ENCODE data around the gene PTPN1. TPM values are rescaled to one million over a fixed set of nuclear protein-coding genes. Genes with fewer than 3 reads are reported as not detected.

The PTPN1 gene
- total and polyA plus RNA-seq, 5 donors: 20.8 to 37.4 (median 25.6) TPM

DNA sequence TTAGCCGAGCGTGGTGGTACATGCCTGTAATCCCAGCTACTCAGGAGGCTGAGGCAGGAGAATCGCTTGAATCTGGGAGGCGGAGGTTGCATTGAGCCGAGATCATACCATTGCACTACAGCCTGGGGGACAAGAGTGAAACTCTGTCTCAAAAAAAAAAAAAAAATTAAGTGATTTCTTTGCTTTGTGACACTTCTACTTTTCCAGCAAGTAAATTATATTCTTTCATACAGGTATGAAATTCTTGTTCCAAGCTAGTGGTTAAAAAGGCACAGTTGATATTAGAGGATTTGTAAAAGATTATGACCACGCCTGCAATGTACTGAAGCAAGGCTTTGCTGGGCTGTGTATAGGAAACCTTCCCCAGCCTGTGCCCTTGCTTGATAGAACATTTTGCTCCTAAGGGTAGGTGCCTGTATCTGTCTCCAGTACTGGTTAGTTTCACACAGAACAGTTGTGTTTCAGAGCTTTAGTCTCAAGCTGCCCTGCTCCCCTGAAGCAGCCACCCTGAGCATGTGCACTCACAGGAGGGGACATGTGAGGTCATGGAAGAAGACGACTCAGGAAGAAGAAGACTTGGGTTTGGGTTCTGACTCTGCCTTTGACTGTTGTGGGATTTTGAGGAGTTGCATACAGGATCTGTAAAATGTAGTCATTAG lies 10.2 kb downstream of the PTPN1 start:
- no peaks in the 10 kb centered on the region for H3K27me3 ChIP-seq (ENCODE audit: control insufficient read depth, insufficient read depth)
- H3K4me1 ChIP-seq (ENCODE audit: control insufficient read depth, insufficient read depth, low read length): peaks cover 13% of the 10 kb centered on the region
- DNase-seq (no peak), ATAC-seq (peak in 1 of 2 donors; percentile 22)
- H3K9me3 ChIP-seq (ENCODE audit: control insufficient read depth, low read length): no peaks in the 10 kb centered on the region
- intact Hi-C loops (cut with DNase I): no loop called here
- H3K4me3 ChIP-seq (ENCODE audit: low read length): no peak overlapping the region
- H3K27ac ChIP-seq (ENCODE audit: low read length): no peak overlapping the region
- WGBS: 91% methylated on average over 7 of the region's 7 CpGs

DNA sequence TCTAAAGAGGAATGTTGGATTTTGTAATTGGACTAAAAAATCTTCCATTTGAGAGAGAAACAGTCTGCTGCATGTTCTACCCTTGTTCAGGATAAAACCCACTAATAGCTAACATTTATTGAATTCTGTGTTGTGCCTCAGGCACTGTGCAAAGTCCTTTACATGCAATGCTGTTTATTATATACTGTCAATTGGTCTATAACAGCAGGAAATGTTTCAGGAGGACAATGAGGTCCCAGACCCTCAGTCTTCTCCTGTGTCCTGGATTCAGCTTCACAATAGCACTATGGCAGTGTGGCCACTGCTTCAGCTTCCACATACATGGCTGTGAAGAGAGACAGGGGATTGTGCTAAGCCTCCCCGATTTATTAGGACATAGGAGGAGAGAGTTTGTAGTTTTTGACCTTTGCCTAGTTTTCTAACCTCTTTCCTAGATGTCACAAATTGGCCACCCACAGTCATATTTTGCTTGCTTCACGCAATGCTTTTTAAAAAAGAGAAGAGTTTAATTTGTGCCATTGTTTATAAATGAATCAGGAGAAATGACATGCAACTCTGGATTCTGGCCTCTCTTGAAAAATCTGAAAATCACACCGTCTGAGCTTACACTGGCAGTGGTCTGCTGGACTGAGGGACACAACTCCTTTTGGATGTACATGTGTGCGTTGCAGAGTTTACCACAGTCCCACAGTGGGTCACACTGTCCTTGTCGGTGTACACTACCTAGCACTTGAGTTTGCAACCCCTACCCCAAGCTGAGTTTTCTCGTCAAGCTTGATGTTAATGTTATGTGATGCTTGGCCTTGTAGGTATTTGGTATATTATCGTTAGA lies 11.3 kb downstream of the PTPN1 start:
- DNase-seq: no peak
- Histone ChIP-seq H3K27me3 (ENCODE audit: control insufficient read depth, insufficient read depth) (no peaks in the 10 kb centered on the region), H3K4me3 (ENCODE audit: low read length) (no peak overlapping the region), H3K27ac (ENCODE audit: low read length) (no peak overlapping the region), H3K9me3 (ENCODE audit: control insufficient read depth, low read length) (no peaks in the 10 kb centered on the region), H3K4me1 (ENCODE audit: control insufficient read depth, insufficient read depth, low read length) (peaks cover 16% of the 10 kb centered on the region)
- no peak for ATAC-seq
- intact Hi-C loops (cut with DNase I): no loop called here
- WGBS: 96% methylated on average over 7 of the region's 7 CpGs

DNA sequence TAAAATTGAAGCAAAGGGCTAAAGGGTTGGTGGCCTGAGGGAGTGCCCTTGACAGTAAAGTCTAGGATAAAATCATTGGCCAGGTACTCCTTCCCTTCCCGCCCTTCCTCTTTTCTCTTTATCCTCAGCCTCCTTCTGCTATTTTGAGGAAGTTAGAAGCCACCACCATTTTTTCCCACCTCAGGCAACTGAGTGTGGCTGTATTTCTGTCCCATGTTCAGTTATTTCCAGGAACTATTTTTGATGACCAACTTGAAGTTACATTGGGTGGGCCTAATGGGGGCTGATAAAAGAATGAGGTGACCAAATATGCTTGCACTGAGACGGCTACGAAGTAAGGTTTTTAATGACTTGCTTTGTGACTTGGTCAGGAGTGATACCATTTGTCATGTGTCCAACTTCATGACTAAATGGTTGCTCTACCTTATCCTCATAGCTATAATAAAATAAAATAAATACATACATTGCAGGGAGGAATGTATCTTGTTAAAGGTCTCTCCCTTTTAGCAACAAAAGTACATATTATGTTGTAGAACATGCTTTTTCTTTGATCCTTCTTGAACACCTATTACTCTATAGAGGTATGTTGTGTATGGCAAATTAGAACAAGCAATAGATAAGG lies 12.0 kb downstream of the PTPN1 start:
- no peak for DNase-seq
- no peaks in the 10 kb centered on the region for H3K27me3 ChIP-seq (ENCODE audit: control insufficient read depth, insufficient read depth)
- 89% methylated on average over 3 of the region's 3 CpGs for WGBS
- peaks cover 24% of the 10 kb centered on the region for H3K4me1 ChIP-seq (ENCODE audit: control insufficient read depth, insufficient read depth, low read length)
- no peak overlapping the region for H3K27ac ChIP-seq (ENCODE audit: low read length)
- intact Hi-C loops (cut with DNase I): no loop called here
- H3K9me3 ChIP-seq (ENCODE audit: control insufficient read depth, low read length): no peaks in the 10 kb centered on the region
- H3K4me3 ChIP-seq (ENCODE audit: low read length): no peak overlapping the region
- ATAC-seq: no peak

DNA sequence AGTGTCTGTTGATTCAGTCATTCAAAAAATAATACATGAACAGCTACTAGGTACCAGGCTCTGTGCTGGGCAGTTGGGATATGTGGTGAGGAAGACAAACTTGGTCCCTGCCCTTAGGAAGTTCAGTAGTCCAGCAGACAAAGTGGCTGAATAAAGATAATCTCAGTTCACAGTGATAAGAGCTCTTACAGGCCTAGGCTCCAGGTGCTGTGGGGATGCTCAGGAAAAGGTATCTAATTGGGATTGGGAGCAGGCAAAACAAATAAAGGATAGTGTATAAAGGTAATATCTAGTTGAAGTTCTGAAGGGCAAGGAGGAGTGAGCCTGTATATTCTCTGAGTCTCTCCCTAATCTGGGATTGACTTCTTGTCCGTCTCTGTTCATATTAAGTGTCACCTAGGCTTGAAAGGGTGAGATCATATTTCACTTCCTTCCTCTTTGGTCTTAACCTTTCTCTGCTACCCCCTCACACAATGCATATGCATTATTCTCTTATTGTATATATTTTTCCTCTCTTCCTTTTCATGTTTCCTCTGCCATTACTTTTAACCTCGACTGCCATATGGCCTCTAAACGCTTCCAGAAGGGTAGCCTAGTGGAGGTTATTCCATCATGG lies 13.5 kb downstream of the PTPN1 start:
- ATAC-seq (no peak), DNase-seq (no peak)
- peaks cover 25% of the 10 kb centered on the region for H3K4me1 ChIP-seq (ENCODE audit: control insufficient read depth, insufficient read depth, low read length)
- no peaks in the 10 kb centered on the region for H3K9me3 ChIP-seq (ENCODE audit: control insufficient read depth, low read length)
- WGBS: 62% methylated on average over 3 of the region's 3 CpGs
- intact Hi-C loops (cut with DNase I): no loop called here
- H3K4me3 ChIP-seq (ENCODE audit: low read length): no peak overlapping the region
- H3K27me3 ChIP-seq (ENCODE audit: control insufficient read depth, insufficient read depth): no peaks in the 10 kb centered on the region
- H3K27ac ChIP-seq (ENCODE audit: low read length): no peak overlapping the region

DNA sequence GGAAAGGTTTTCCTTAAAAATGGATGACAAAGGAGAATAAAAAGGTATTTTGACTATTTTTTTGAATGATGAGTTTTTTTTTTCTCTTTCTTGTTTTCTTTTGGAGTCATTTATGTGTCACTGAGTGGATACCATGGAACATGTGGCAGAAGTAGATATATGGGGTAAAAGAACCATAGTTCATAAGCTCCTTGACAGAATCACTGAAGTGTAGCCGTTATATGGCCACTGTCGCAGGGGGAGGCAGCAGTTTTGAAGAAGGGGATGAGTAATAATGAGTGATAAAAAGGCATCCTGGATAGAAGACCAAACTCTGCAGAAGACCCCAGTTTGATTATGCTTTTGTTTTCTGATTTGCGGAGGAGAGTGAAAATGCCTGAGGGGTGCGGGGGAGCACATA lies 15.5 kb downstream of the PTPN1 start:
- H3K4me3 ChIP-seq (ENCODE audit: low read length): no peak overlapping the region
- no peak for DNase-seq
- no peak for ATAC-seq
- H3K27ac ChIP-seq (ENCODE audit: low read length): no peak overlapping the region
- intact Hi-C loops (cut with DNase I): no loop called here
- no peaks in the 10 kb centered on the region for H3K27me3 ChIP-seq (ENCODE audit: control insufficient read depth, insufficient read depth)
- no peaks in the 10 kb centered on the region for H3K9me3 ChIP-seq (ENCODE audit: control insufficient read depth, low read length)
- WGBS: 96% methylated on average over 4 of the region's 4 CpGs
- H3K4me1 ChIP-seq (ENCODE audit: control insufficient read depth, insufficient read depth, low read length): peaks cover 25% of the 10 kb centered on the region

DNA sequence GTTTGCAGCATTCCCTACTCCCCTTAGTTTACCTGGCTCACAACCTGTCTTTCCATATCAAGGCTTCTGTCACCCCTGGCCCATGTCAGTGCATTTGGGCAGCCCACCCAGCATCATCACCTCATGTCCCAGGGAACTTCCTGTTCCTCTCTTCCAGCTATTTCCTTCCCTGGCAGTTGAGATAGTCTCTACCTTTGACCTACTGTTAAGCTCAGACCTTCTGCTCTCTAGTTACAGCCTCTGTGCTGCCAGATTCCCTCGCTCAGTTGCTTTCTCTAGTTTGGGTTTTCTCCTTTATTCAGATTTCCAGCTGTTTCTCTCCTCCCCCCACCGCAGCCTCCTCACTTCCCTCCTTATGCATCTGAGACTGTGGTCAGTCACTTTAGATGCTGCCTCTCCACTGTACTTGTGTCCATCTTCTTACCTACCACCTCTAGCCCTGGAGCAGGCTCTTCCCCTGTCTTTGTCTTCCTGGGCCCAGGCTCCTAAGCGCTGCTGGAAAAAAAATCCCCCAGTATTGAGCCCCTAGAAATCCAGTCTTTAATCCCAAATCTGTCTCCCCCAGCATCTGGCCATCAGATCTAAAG lies 16.3 kb downstream of the PTPN1 start:
- WGBS: 63% methylated on average over 3 of the region's 3 CpGs
- intact Hi-C loops (cut with DNase I): no loop called here
- no peaks in the 10 kb centered on the region for H3K9me3 ChIP-seq (ENCODE audit: control insufficient read depth, low read length)
- H3K27me3 ChIP-seq (ENCODE audit: control insufficient read depth, insufficient read depth): no peaks in the 10 kb centered on the region
- peak overlapping the region; percentile 13 for H3K27ac ChIP-seq (ENCODE audit: low read length)
- H3K4me1 ChIP-seq (ENCODE audit: control insufficient read depth, insufficient read depth, low read length): peaks cover 21% of the 10 kb centered on the region
- no peak for DNase-seq
- no peak overlapping the region for H3K4me3 ChIP-seq (ENCODE audit: low read length)
- ATAC-seq: peak; percentile 45 to 61

DNA sequence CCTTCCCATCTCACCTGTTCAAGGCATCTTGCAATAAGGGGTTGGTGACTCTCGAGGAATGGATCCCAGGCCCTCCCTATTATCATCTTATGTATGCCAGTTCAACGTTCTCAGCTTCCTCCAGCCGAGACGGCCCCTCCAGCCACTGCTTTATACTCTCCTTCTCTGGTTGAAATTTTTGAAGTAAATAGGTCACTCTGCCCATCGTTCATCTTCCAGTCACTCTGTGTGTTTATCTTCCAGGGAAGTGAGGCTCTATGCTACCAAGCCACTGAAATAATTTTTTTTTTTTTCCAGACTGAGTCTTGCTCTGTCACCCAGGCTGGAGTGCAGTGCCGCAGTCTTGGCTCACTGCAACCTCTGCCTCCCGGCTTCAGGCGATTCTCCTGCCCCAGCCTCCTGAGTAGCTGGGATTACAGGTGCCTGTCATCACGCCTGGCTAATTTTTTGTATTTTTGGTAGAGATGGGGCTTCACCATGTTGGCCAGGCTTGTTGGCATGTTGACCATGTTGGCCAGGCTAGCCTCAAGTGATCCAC lies 17.0 kb downstream of the PTPN1 start:
- DNase-seq (no peak), ATAC-seq (peak in 1 of 2 donors; percentile 6)
- Histone ChIP-seq H3K27ac (ENCODE audit: low read length) (no peak overlapping the region), H3K4me3 (ENCODE audit: low read length) (no peak overlapping the region), H3K9me3 (ENCODE audit: control insufficient read depth, low read length) (no peaks in the 10 kb centered on the region), H3K4me1 (ENCODE audit: control insufficient read depth, insufficient read depth, low read length) (peaks cover 16% of the 10 kb centered on the region), H3K27me3 (ENCODE audit: control insufficient read depth, insufficient read depth) (no peaks in the 10 kb centered on the region)
- intact Hi-C loops (cut with DNase I): no loop called here
- 75% methylated on average over 9 of the region's 9 CpGs for WGBS

DNA sequence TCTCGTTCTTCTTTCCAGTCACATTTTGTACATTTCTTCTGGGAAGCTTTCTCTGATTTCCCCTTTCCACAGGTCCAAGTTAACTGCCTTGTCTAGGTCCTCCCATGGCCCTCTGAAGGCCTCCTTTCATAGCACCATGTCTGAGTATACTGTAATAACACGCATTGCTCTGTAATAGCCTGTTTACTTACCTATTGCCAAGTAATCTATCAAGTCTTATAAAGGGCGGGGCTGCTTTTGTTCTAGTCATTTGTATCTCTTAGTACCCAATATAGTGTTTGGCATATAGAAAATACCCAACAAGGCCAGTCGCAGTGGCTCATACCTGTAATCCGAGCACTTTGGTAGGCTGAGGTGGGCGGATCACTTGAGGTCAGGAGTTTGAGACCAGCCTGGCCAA lies 17.9 kb downstream of the PTPN1 start:
- no peak for ATAC-seq
- intact Hi-C loops (cut with DNase I): no loop called here
- no peak for DNase-seq

DNA sequence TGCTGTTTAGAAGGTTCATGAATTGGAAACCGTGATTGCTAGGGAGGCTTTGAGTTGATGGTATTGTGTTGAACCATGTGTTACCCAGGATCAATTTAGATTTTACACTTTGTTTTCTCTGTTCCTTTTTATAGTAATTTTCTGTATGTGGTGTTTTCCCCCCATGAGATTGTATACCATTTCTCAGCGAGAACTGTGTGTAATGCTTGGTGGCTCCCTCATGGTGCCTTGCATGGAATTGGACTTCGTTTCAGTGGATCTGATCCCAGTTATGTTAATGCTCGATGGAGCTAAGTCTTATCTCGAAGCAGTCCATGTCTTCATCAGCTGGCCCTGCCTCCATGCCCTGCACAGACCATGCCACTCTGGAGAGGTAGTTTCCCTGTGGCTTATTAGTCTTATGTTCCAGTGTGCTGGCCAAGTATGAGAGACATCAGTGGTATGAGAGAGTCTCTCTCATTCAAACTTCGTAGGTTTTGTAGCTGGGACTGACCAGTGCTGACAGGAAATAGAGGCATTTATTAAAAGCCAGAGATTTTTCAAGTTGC lies 18.7 kb downstream of the PTPN1 start:
- DNase-seq (no peak), ATAC-seq (peak; percentile 27 to 52)
- Histone ChIP-seq H3K27ac (ENCODE audit: low read length) (peak overlapping the region; percentile 3), H3K4me1 (ENCODE audit: control insufficient read depth, insufficient read depth, low read length) (peaks cover 20% of the 10 kb centered on the region), H3K4me3 (ENCODE audit: low read length) (no peak overlapping the region), H3K27me3 (ENCODE audit: control insufficient read depth, insufficient read depth) (no peaks in the 10 kb centered on the region), H3K9me3 (ENCODE audit: control insufficient read depth, low read length) (no peaks in the 10 kb centered on the region)
- WGBS: 59% methylated on average over 6 of the region's 6 CpGs
- intact Hi-C loops (cut with DNase I): no loop called here

More for the DNA sequence above, 17.9 kb downstream of the PTPN1 start:
- H3K9me3 ChIP-seq (ENCODE audit: control insufficient read depth, low read length): no peaks in the 10 kb centered on the region
- H3K27me3 ChIP-seq (ENCODE audit: control insufficient read depth, insufficient read depth): no peaks in the 10 kb centered on the region
- no peak overlapping the region for H3K4me3 ChIP-seq (ENCODE audit: low read length)
- WGBS: 85% methylated on average over 6 of the region's 6 CpGs
- H3K27ac ChIP-seq (ENCODE audit: low read length): no peak overlapping the region
- peaks cover 17% of the 10 kb centered on the region for H3K4me1 ChIP-seq (ENCODE audit: control insufficient read depth, insufficient read depth, low read length)

DNA sequence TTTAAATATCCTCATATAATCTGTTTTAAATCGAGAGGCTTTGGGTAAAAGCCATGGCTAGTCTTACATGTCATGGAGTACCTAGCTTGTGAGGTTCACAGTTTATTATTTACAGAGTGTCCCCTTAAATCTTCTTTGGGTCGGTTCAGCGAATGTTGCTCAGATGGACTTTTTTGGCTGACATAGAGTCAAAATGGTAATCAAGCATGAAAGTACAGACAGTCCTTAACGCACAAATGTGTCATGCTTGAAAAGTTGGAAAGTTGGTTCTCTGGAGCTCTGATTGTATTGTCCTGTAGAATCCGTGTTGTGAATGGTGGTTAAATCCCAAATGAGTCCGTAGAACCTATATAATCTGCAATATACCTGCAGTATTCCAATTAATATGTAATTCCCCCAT lies 22.0 kb downstream of the PTPN1 start:
- Histone ChIP-seq H3K9me3 (ENCODE audit: control insufficient read depth, low read length) (no peaks in the 10 kb centered on the region), H3K27ac (ENCODE audit: low read length) (no peak overlapping the region), H3K4me3 (ENCODE audit: low read length) (no peak overlapping the region), H3K27me3 (ENCODE audit: control insufficient read depth, insufficient read depth) (no peaks in the 10 kb centered on the region), H3K4me1 (ENCODE audit: control insufficient read depth, insufficient read depth, low read length) (peaks cover 12% of the 10 kb centered on the region)
- DNase-seq (no peak), ATAC-seq (no peak)
- WGBS: 90% methylated on average over 6 of the region's 6 CpGs
- intact Hi-C loops (cut with DNase I): no loop called here
